GM19025 (cell line): ENCODE measurements around the gene NAPA.

Experiments
- ATAC-seq: cut with Tn5 transposase; IDR thresholded peaks from one replicate; pipeline ENCODE4 v1.9.1; 2021; ENCODE audit warnings: mild to moderate bottlenecking, low read depth, moderate library complexity; ENCODE audit not compliant: unreplicated experiment

The NAPA gene

DNA sequence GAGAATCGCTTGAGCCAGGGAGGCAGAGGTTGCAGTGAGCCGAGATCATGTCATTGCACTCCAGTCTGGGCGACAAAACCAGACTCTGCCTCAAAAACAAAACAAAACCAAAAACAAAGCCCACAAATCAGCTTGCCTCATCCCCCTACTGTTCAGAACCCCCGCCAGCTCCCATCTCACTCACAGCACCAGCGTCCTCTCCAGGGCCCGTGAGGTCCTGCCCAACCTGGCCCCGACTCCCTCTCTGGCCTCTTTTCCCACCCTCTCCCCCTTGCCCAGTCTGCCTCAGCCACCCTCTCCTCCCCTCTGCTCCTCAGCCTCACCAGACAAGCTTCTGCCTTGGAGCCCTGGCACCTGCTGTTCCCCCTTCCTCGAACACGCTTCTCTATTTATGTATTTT lies 46.9 kb downstream of the NAPA start:
- ATAC-seq: no peak

DNA sequence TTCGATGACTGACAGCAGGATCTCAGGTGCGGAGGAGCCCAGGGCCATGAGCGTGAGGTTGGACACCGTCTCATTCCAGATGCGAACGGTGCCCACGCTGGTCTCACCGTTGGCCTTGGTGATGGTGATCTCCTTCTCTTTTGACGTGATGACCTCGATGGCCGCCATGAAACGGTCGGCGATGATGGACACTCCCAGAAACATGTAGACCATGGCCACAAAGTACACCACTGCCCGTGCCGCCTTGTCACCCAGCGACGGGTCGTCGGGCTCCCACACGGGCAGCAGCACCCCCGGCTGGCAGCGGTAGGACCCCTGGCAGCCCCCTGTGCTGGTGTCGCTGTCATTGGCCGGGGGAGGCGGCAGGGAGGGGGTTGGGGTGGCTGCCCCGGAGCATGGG lies 48.9 kb downstream of the NAPA start:
- no peak for ATAC-seq

DNA sequence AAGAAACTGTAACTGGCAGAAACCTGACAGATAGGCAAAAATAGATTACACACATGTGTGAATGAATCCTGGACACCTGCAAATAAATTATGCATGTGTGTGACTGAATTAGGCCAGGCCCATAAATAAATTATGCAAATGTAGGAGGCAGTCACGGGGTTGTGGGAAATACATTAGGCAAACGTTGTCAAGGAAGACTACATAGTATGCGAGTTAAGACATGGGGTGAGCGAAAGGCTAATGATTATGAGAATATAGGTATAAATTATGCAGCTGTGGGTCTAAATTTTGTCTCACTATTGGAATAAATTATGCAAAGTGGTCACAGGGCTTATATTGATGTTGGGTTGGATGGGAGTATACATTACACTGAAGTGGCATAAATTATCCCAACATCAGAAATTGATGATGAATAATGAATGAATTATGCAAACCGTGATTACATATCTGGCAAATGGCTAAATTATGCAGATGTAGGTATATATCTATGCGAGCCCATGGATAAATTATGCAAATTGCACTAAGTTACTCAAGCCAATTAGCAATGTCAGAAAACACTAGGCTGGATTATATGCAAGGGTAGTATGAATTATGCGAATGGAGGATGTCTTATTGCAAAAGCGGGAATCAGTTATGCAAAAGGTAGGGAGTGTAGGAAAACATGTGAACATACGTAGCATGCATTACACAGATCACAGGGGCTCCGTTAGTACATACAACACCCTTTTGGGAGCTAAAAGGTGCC lies 50.0 kb downstream of the NAPA start:
- ATAC-seq: no peak

DNA sequence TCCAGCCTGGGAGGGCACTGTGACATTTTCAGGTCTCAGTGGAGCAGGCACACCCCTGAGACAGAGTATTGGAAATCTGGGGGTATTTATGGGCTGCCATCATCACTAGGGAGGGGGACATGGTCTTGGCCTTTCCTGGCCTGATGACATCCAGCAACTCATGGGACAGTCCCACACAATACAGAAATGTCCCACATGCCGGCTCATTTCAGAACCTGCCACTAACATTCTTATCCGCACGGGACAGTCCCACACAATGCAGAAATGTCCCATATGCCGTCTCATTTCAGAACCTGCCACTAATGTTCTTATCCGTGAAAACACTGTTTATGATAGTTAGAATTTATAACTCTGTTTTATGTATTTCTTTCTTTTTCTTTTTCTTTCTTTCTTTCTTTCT lies 53.0 kb downstream of the NAPA start:
- ATAC-seq: no peak

DNA sequence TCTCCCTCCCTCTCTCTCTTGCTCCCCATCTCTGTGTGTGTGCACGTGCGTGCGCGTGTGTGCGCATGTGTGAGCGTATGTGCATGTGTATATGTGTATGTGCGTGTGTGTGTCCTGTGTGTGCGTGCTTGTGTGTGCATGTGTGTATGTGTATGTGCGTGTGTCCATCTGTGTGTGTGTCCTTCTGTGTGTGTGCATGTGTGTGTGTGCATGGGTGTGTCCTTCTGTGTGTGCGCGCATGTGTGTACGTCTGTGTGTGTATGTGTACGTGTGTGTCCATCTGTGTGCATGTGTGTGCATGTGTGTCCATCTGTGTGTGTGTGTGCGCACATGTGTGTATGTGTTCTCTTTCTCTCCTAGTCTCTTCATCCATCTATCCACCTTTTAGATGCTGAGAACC lies 55.4 kb downstream of the NAPA start:
- no peak for ATAC-seq

DNA sequence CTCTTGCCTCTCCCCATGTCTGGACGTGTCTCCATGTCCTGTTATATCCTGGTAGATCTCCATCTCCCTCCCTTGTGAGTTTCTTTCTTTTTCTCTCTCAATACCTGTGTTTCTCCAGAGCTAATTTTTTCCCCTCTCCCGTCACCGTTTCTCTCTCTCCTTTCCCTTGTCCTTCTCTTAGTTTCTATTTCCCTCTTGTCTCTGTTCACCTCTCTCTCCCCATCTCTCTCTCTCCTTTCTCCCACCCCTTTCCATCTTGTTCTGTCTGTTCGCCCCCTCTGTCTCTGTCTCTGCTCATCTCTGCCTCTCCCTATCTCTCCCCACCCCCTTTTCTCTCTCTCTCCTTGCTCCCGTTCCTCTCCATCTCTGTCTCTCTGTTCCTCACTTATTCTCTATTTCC lies 56.2 kb downstream of the NAPA start:
- ATAC-seq: no peak

DNA sequence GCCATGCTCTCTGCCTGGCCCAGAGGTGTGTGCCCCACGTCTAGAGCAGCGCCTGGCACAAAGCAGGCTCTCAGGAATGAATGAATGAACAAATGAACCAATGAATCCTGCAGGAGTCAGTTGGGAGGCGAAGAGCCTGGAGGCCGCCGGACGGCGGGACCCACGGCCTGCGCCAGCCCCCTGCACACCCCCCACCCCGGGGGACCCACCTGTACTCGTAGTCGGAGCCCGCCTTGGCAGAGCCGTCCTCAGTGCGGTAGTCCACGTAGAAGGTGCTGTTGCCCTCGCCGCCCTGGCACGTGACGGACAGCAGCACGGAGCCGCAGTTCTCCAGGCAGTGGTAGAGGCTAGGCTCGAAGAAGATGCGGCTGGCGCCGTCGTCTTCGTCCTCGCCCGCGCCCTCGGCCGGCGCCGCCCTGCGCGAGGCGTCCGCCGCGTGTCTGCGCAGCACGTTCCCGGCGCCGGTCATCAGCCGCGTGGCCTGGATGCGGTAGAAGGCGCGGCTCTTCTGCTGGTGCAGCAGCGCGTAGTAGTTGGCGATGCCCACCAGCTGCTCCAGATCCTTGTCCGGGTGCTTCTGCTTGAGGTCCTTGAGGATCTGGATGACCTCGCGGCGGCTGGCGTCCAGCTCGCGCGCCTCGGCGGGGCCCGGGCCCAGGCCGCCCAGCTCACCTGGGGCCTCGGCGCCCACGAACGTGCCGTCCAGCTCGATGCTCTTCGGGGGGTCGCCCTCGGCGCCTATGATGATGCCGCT lies 58.0 kb downstream of the NAPA start:
- no peak for ATAC-seq

DNA sequence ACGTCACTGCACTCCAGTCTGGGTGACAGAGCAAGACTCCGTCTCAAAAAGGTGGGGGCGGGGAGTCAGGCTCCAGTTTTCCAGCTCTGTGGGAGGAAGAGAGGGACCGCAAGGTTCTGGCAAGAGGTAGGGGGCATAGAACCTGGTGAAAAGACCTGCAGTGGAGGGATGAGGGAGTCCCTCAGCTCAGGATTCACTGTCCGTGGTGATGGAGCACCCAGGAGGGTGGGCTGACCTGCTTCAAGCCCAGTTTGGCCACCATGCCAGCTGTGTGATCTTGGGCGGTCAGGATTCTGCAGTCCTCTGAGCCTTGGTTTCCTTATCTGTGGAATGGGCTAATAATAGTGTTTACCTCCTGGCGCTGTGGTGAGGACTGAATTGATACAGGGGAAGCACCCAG lies 64.4 kb downstream of the NAPA start:
- no peak for ATAC-seq

DNA sequence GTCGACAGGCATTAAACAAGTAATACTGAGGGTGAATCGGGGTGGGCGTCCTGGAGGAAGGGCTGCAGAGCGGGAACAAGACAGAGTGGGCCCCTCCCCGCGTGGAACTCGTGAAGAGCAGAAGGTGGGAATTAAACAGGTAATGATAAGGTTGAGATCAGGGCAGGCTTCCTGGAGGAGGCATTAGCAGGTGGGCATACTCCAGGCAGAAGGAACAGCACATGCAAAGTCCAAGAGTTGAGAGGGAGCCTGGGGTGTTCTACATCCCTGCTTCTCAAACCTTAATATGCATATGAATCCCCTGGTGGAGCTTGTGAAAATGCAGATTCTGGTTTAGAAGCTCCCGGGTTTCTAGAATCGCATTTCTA lies 66.5 kb downstream of the NAPA start:
- ATAC-seq: no peak

DNA sequence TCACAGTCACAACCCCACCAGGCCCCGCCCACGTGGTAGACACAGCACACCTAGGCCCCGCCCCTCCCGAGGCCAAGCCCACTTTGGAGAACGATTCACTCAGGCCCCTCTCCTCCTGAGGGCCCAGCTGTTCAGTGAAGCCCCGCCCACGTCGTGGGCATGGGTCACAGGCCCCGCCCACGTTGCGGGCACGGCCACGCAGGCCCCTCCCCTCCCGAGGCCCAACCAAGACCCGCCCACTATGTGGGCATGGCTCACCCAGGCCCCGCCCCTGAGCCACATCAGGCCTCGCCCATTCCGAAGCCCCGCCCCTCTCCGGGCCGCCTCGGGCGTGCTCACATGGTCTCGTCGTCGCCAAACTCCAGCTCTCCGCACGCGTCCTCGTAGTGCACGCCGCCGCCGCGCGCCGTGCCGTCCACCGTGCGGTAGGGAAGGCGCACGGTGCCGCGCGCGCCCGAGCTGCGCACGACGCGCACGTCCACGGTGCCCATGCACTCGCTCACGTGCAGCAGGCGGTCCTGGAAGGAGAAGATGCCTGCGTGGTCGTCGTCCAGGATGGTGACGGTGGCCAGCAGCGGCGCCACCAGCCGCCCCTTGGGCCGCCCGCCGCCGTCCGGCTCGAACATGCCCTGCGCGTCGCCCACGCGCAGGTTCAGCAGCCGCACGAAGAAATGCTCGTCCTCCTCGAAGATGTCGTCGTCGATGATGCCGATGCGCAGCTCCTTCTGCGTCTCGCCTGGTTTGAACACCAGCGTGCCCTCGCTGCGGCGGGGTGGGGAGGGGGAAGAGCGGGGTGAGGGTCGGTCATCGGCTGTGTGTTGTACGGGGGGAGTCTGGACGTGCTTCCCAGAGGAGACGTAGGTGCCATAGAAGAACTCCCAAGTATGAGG lies 67.1 kb downstream of the NAPA start:
- no peak for ATAC-seq

DNA sequence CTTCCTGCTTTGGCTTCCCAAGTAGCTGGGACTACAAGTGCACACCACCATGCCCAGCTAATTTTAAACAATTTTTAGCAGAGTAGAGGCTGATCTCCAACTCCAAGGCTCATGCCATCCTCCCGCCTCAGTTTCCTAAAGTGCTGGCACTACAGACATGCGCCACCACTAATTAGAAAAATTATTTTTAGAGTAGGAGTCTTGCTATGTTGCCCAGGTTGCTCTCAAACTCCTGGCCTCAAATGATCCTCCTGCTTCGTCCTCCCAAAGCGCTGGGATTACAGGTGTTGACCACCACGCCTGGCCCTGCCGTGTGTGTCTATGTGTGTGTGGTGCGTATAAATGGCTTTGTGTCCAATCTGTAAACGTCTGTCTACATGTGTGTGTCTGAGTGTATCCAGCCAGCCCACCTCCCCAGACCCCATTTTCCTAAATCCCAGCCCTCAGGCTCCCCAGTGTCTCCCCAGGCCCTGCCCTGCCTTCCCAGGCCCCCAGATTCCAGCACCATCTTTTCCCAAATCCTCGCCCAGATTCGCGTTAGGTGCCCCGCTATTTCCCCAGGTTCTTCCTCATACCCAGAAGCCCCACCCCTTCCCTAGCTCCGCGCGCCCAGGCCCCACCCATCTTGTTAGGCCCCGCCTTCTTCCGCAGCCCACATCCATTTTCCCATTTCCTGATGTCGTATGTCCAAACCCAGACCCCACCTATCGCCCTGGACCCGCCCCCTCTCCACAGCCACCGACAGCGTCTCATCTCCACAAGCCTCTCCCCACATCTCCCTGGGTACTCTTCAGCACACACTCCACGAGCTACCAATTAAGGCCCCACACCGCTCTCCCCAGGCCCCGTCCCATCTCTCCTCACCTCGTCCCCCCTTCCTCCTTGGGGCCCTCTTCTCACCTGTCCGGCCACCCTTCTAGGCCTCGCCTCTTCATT lies 68.1 kb downstream of the NAPA start:
- ATAC-seq: no peak

DNA sequence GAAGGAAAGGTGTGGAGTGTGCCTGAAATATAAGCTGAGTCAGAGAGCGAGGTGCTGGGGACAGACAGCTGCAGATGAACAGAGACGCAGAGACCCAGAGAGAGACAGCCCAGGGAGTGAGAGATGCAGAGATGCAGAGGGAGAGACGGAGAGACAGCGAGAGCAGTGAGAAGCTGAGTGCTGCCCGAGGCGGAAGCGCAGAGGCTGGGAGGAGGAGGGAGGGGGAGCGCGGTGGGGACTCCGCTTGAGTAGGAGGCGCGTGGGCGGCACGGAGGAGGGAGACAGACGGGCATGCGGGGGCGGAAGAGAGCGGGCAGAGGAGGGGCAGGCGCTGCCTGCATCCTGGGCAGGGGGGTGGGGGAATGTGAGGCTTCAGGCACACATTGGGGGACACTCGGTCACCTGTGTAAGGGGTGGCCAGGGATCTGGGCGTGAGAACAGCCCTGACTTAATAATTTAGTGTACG lies 68.9 kb downstream of the NAPA start:
- no peak for ATAC-seq

DNA sequence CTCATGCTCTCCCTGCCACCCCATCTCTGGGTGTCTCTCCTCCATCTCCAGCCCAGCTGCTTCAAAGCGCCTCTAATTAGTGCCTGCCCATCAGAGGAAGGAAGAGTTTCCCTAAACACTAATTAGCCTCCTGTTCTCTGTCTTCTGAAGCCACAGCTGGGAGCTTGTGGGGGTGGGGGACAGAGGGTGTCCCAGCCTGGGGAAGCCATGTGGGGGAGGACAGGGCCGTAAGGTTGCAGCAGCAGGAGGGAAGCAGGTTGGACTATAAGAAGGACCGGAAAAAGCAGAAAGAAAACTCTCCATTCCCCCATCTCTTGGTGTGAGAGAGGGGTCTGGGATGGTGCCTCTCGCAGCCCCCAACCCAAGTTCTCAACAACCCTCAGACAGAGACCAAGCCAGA lies 69.3 kb downstream of the NAPA start:
- ATAC-seq: no peak

DNA sequence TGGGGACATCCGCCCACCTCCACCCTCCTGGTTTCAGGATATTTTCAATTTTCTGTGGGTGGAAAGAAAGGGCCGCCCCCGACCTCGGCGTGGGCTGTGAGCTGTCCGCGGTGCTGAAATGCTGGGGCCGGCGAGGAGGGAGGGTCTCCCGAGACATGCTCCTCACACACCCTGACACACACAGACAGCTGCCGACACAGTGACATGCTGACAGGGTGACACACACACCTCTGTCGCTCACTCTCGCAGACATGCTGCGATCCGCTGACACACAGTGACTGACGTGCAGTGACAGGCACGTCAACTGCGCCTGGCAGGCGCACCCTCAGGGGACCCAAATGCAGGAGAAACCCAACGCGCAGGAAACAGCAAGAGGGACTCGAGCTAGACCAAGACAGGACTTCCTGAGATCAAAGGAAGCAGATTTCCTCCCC lies 70.5 kb downstream of the NAPA start:
- no peak for ATAC-seq

DNA sequence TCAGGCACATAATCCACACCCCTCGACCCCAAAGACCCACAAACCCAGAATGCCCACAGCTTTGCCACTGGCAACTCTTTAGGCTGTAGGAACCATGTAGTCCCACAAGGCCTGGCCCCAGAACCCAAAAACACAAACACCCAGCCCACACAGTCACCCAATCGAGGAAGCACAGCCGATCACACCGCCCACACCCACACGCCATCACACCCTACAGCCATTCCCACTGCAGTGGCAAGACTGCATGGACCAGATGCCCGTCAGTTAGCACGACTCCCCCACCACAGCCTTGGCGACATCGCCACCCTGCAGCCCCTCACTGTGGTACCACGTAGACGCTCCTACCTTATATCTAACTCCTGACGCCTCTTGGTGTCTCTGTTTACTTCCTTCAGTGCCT lies 71.5 kb downstream of the NAPA start:
- ATAC-seq: no peak

DNA sequence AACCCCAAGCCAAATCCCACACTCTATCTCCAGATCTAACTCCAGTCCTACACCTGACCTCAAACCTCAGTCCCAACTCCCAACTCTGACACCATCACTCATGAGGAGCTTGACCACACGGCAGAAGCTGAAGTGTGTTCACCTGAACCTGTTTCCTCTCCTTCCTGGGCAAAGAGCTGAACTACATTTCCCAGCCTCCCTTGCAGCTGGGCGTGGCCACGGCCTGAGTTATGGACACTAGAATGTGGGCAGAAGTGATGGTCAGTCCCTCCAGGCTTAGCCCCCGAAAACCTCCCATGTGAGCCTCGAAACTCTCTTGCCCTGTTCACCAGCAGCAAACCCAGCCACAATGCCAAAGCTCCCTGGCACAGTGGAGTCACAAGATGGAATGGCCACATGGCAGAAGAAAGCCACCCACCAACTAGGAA lies 76.1 kb downstream of the NAPA start:
- ATAC-seq: no peak
